Measurements from ENCODE around the gene TTLL11.
A peak's percentile ranks its signal among the peaks of the same experiment; 100 is the strongest.

Gene TTLL11

GRCh38 chr9:122092611-122093506 is at the start of gene TTLL11:
TSS of gene TTLL11 (minus strand) at chr9:122093308. CDS start at chr9:122093148, 160 bp downstream.
- peak within 1 kb of the TSS; percentile 86 for H3K4me3 ChIP-seq (ENCODE audit: low read depth, low read length)
- peak; percentile 94 for DNase-seq (ENCODE audit: low read depth)
- TF ChIP-seq CTCF (conservative IDR thresholded peaks at IDR 0.05; ENCODE audit: low read depth, low read length) = no peak

GRCh38 chr9:122141671-122142070 is 48.6 kb upstream of the TTLL11 start:
- H3K4me3 ChIP-seq (ENCODE audit: low read depth, low read length) = no peak overlapping the region
- TF ChIP-seq CTCF (conservative IDR thresholded peaks at IDR 0.05; ENCODE audit: low read depth, low read length) = no peak
- no peak for DNase-seq (ENCODE audit: low read depth)

- TF ChIP-seq CTCF (conservative IDR thresholded peaks at IDR 0.05; ENCODE audit: low read depth, low read length) = no peak
- no peak for DNase-seq (ENCODE audit: low read depth)
- no peak overlapping the region for H3K4me3 ChIP-seq (ENCODE audit: low read depth, low read length)
Measured at GRCh38 chr9:122140368-122141193, 47.5 kb upstream of the TTLL11 start.

GRCh38 chr9:122138560-122139268 is 45.6 kb upstream of the TTLL11 start:
- no peak overlapping the region for H3K4me3 ChIP-seq (ENCODE audit: low read depth, low read length)
- DNase-seq (ENCODE audit: low read depth) = no peak
- no peak for TF ChIP-seq CTCF (conservative IDR thresholded peaks at IDR 0.05; ENCODE audit: low read depth, low read length)

- no peak overlapping the region for H3K4me3 ChIP-seq (ENCODE audit: low read depth, low read length)
- no peak for TF ChIP-seq CTCF (conservative IDR thresholded peaks at IDR 0.05; ENCODE audit: low read depth, low read length)
- DNase-seq (ENCODE audit: low read depth) = no peak
Measured at GRCh38 chr9:122135529-122135859, 42.4 kb upstream of the TTLL11 start.

GRCh38 chr9:122134822-122135528 is 41.9 kb upstream of the TTLL11 start:
- no peak overlapping the region for H3K4me3 ChIP-seq (ENCODE audit: low read depth, low read length)
- no peak for TF ChIP-seq CTCF (conservative IDR thresholded peaks at IDR 0.05; ENCODE audit: low read depth, low read length)
- DNase-seq (ENCODE audit: low read depth) = no peak
